ENCODE measurements around the gene DMD. TPM values are rescaled to one million over a fixed set of nuclear protein-coding genes. Genes with fewer than 3 reads are reported as not detected.

DMD gene
- total RNA-seq, 1 experiment from 2014 or later = 25.3 TPM

DNA sequence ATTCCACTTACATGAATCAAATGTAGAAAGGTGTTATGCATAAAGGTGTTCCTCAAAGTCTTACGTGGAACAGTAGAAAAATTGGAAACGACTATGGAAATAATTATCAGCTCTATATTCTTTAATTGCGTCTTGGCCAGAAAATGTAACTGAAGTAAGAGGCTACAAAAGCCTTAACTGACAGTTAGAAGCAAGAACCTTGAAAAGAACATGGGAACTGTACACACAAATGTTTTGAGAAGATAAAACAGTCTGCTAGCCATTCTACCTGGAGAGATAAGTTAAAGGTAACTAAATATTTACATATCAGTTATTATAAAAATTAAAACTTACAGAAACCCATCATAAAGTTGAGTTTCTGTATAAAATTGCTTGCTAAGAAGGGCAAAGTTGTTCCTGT lies 1967.5 kb downstream of the DMD start:
- H3K79me2 ChIP-seq (ENCODE audit: low read depth) = no peaks in the 10 kb centered on the region
- ChIA-PET POLR2A (ENCODE audit: unreplicated experiment) (no interaction called here), CTCF (no interaction called here)
- H3K4me1 ChIP-seq (replicated peaks; ENCODE audit: insufficient read depth) = no peaks in the 10 kb centered on the region
- H3K36me3 ChIP-seq (ENCODE audit: low read depth) = no peaks in the 10 kb centered on the region
- no peak overlapping the region for H3K4me3 ChIP-seq
- no peak overlapping the region for H3K27ac ChIP-seq
- no peak overlapping the region for H3K4me2 ChIP-seq
- no peaks in the 10 kb centered on the region for H4K20me1 ChIP-seq (ENCODE audit: insufficient read depth)
- no peaks in the 10 kb centered on the region for H3K27me3 ChIP-seq (ENCODE audit: insufficient read depth, low read depth)
- TF ChIP-seq, protein P1, sequence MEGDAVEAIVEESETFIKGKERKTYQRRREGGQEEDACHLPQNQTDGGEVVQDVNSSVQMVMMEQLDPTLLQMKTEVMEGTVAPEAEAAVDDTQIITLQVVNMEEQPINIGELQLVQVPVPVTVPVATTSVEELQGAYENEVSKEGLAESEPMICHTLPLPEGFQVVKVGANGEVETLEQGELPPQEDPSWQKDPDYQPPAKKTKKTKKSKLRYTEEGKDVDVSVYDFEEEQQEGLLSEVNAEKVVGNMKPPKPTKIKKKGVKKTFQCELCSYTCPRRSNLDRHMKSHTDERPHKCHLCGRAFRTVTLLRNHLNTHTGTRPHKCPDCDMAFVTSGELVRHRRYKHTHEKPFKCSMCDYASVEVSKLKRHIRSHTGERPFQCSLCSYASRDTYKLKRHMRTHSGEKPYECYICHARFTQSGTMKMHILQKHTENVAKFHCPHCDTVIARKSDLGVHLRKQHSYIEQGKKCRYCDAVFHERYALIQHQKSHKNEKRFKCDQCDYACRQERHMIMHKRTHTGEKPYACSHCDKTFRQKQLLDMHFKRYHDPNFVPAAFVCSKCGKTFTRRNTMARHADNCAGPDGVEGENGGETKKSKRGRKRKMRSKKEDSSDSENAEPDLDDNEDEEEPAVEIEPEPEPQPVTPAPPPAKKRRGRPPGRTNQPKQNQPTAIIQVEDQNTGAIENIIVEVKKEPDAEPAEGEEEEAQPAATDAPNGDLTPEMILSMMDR (conservative IDR thresholded peaks at IDR 0.05) = no peak
- no peak for TF ChIP-seq EZH2 (IDR thresholded peaks at IDR 0.05; ENCODE audit: low read depth)
- H2AFZ ChIP-seq = no peak overlapping the region
- DNase-seq = no peak
- intact Hi-C loops (cut with micrococcal nuclease; ENCODE audit: unreplicated experiment) = no loop called here
- H3F3A ChIP-seq (ENCODE audit: insufficient read depth, low read depth) = no peaks in the 10 kb centered on the region
- no peaks in the 10 kb centered on the region for H3K9me3 ChIP-seq (ENCODE audit: insufficient read depth, low read depth)
- BruUV-seq (replicated peaks) = no TSS peak
- H3K9me2 ChIP-seq (ENCODE audit: insufficient read depth) = no peaks in the 10 kb centered on the region

DNA sequence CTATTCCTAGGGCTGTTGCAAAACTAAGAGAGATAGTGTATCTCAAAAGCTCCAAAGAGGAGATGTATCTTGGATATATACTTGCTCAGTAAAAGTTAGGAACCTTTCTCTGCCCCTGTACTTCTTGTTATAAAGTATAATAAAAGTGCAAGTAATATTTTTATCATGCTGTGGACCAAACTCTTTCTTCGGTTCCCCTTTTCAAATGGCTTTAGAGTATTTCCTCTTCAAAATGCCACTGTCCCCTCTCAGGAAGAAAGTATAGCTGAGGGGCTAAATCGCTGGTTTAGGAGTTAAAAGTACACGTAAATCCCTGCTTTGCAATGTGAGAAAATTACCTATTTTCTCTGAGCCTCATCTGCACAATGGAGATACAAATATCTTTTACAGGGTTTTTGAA lies 1970.4 kb downstream of the DMD start:
- no peak overlapping the region for H3K4me2 ChIP-seq
- H3K79me2 ChIP-seq (ENCODE audit: low read depth) = no peaks in the 10 kb centered on the region
- DNase-seq = no peak
- H3K27me3 ChIP-seq (ENCODE audit: insufficient read depth, low read depth) = no peaks in the 10 kb centered on the region
- H4K20me1 ChIP-seq (ENCODE audit: insufficient read depth) = no peaks in the 10 kb centered on the region
- POLR2A ChIA-PET (ENCODE audit: unreplicated experiment) = no interaction called here
- TF ChIP-seq EZH2 (IDR thresholded peaks at IDR 0.05; ENCODE audit: low read depth) = no peak
- TF ChIP-seq, protein P1 (conservative IDR thresholded peaks at IDR 0.05) = no peak
- no peak overlapping the region for H3K4me3 ChIP-seq
- H3K4me1 ChIP-seq (replicated peaks; ENCODE audit: insufficient read depth) = no peaks in the 10 kb centered on the region
- CTCF ChIA-PET = no interaction called here
- no peak overlapping the region for H3K27ac ChIP-seq
- intact Hi-C loops (cut with micrococcal nuclease; ENCODE audit: unreplicated experiment) = no loop called here
- no peaks in the 10 kb centered on the region for H3K9me2 ChIP-seq (ENCODE audit: insufficient read depth)
- H2AFZ ChIP-seq = no peak overlapping the region
- no peaks in the 10 kb centered on the region for H3K36me3 ChIP-seq (ENCODE audit: low read depth)
- no peaks in the 10 kb centered on the region for H3F3A ChIP-seq (ENCODE audit: insufficient read depth, low read depth)
- no TSS peak for BruUV-seq (replicated peaks)
- no peaks in the 10 kb centered on the region for H3K9me3 ChIP-seq (ENCODE audit: insufficient read depth, low read depth)

DNA sequence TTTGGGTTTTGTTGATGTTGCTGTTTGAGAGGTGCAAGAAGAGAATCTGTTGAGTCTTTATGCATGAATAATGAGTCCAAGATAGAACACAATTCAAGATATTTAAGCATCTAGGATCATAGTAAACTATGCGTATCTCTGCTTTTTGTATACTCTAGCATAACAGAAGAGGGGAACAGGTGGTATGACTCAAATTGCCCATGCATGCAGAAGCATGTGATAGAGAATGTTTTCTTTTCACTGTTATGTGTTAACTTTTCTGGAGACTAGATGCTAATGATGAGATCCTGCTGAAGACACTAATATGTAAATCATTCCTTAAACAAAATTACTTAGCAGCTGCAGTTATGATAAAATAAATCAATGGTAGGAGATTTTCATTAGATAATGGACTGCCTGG lies 1974.2 kb downstream of the DMD start:
- no peak overlapping the region for H2AFZ ChIP-seq
- no peaks in the 10 kb centered on the region for H3K9me3 ChIP-seq (ENCODE audit: insufficient read depth, low read depth)
- no peaks in the 10 kb centered on the region for H3K79me2 ChIP-seq (ENCODE audit: low read depth)
- no TSS peak for BruUV-seq (replicated peaks)
- H3F3A ChIP-seq (ENCODE audit: insufficient read depth, low read depth) = no peaks in the 10 kb centered on the region
- no peak overlapping the region for H3K4me3 ChIP-seq
- H3K4me2 ChIP-seq = no peak overlapping the region
- no peak for TF ChIP-seq EZH2 (IDR thresholded peaks at IDR 0.05; ENCODE audit: low read depth)
- TF ChIP-seq, protein P1 (conservative IDR thresholded peaks at IDR 0.05) = no peak
- DNase-seq = no peak
- H3K36me3 ChIP-seq (ENCODE audit: low read depth) = no peaks in the 10 kb centered on the region
- no peaks in the 10 kb centered on the region for H3K27me3 ChIP-seq (ENCODE audit: insufficient read depth, low read depth)
- no peaks in the 10 kb centered on the region for H3K9me2 ChIP-seq (ENCODE audit: insufficient read depth)
- ChIA-PET CTCF (no interaction called here), POLR2A (ENCODE audit: unreplicated experiment) (no interaction called here)
- no peaks in the 10 kb centered on the region for H3K4me1 ChIP-seq (replicated peaks; ENCODE audit: insufficient read depth)
- H3K27ac ChIP-seq = no peak overlapping the region
- intact Hi-C loops (cut with micrococcal nuclease; ENCODE audit: unreplicated experiment) = no loop called here
- H4K20me1 ChIP-seq (ENCODE audit: insufficient read depth) = no peaks in the 10 kb centered on the region
